GM18507 (cell line): ENCODE measurements around the gene PCK2.
"Not testable (repeated sequence)": the region's sequence is repeated elsewhere in the genome, so short reads cannot be mapped to it uniquely, and the experiment has no call there.

Experiments
- DNase-seq: peaks from one replicate; pipeline ENCODE4 v3.0.0; 2011; ENCODE audit warnings: low read depth; ENCODE audit not compliant: insufficient read length; ENCODE audit errors: extremely low spot score
- FAIRE-seq: peaks from 2 replicates; lab custom pipeline; 2011; peaks lifted over from hg19 to GRCh38; lab: Jason Lieb, UNC

Gene PCK2

DNA sequence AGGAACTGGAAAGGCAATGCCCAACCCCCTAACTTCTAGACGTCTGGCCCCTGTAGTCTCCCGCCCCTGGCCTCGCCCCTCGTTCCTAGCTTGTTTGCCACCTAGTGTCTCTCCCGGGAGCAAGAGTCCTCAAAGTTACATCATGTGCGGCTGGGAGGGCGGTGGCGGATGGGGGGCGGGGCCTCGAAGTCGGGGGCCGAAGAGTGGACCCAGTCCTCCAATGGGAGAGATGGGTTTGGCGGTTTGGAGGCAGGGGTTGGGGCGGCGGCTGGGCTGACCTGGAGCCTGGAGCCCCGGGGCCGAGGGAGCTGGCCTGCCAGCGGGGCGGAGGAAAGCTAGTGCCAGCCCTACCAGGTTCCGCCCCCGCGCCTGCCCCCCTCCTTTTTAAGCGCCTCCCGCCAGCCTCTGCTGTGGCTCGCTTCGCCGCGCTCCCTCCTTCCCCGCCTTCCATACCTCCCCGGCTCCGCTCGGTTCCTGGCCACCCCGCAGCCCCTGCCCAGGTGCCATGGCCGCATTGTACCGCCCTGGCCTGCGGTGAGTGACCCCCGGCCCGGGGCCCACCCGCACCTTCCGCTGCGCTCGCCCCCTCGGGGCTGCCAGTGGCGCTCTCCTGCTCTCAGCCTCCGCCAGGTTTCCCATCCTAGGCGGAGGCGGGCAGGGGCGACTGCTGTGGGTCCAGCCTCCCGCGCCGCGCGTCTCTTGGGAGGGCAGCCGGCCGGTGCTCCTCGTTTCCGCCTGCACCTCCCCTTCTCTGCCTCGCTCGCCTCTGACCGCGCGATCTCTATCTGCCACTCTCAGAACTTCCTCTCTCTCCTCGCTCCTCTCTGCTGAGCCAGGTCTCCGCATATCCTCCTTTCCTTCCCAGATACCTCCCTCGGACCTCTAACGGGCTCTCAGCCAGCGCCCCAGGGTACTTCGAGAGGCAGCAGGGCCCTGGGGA is at the start of gene PCK2:
Gene PCK2 (plus strand): TSS at position 411 of the 940 bp plus-strand sequence. CDS start 95 bp downstream, at position 506.
- DNase-seq (peak; percentile 81), FAIRE-seq (peak; percentile 81)

GRCh38 chr14:24049002-24049401 is 45.1 kb upstream of the PCK2 start:
- not testable (repeated sequence) for DNase-seq, FAIRE-seq

DNA sequence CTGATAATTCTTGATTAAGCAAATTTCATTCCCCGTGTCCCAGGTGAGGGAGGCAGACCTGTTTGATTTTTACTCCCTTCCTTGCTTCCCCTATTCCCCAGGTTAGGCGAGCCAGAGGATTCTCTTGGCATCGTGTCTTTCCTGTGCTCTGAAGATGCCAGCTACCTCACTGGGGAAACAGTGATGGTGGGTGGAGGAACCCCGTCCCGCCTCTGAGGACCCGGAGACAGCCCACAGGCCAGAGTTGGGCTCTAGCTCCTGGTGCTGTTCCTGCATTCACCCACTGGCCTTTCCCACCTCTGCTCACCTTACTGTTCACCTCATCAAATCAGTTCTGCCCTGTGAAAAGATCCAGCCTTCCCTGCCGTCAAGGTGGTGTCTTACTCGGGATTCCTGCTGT is 43.4 kb upstream of the PCK2 start:
- not testable (repeated sequence) for DNase-seq, FAIRE-seq

- DNase-seq (no peak), FAIRE-seq (no peak)
Observed at GRCh38 chr14:24051176-24051788, 42.8 kb upstream of the PCK2 start.

- peak; percentile 71 for DNase-seq
- FAIRE-seq: no peak
Observed at GRCh38 chr14:24051789-24052655, 42.1 kb upstream of the PCK2 start, which contains the start of gene CARMIL3. CARMIL3 (plus strand) TSS chr14:24052009; CDS start chr14:24052154, 145 bp downstream.

GRCh38 chr14:24052656-24053547 is 41.2 kb upstream of the PCK2 start:
- FAIRE-seq (no peak), DNase-seq (no peak)

DNA sequence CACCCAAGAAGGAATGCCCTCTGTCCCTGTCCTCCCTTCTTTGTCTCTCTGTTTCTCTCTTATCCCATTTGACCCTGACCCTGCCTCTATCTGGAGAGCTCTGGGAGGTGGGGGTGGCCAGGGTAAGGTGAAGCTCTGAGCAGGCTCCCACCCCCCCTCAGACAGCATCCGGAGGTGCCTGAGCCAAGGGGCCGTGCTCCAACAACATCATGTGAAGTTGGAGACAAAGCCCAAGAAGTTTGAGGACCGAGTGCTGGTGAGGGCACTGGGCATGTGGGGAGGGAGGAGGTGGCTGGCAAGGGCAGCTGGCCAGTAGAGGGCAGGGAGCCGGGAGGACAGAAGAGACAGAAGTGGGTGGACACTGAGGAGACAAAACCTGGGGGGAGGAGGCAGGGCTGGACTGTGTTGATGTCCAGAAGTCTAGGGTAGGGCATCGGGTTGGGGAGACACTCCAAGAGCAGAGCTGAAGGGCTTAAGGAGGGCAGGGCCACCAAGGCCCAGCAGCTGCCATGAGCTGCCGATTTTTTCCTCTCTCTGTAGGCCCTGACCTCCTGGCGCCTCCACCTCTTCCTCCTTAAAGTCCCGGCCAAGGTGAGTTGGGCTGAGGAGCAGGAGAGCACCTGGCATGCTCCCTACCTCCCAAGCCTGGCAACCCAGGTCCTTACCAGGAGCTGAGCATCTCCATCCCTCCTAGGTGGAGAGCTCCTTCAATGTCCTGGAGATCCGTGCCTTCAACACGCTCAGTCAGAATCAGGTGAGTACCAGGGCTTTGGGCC is 40.4 kb upstream of the PCK2 start:
- DNase-seq (no peak), FAIRE-seq (no peak)

DNA sequence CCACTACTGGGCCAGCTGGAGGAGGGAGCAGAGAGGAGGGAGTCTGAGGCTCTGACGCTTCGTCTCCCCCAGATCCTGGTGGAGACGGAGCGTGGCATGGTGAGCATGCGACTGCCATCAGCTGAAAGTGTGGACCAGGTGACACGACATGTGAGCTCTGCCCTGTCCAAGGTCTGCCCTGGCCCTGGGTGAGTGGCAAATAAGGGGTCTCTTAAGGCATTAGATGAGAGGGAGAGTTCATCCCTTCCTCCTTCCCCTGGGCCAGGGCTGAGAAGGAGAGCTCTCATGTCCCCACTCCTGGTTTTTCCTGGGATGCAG is 39.8 kb upstream of the PCK2 start:
- no peak for DNase-seq
- no peak for FAIRE-seq

DNA sequence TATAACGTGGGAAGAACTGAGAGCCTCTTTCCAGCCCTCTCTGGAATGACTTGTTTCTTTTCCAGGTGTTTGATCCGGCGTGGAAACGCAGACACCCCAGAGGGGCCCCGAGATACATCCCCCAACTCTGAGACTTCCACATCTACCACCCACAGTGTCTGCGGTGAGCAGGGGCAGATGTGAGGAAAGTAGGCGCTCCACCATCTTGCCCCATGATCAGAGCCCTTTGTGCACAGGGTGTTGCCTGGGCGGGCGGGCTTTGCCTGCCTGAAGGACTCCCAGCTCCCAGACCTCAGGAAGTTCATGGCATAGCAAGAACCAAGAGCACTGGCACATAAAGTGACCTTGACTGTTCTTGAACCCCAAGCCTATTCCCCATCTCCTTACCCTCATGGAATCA is 39.5 kb upstream of the PCK2 start:
- FAIRE-seq (no peak), DNase-seq (no peak)

GRCh38 chr14:24055971-24056799 is 37.9 kb upstream of the PCK2 start:
- DNase-seq: no peak
- FAIRE-seq: no peak

GRCh38 chr14:24056800-24057184 is 37.3 kb upstream of the PCK2 start:
- FAIRE-seq (no peak), DNase-seq (no peak)

DNA sequence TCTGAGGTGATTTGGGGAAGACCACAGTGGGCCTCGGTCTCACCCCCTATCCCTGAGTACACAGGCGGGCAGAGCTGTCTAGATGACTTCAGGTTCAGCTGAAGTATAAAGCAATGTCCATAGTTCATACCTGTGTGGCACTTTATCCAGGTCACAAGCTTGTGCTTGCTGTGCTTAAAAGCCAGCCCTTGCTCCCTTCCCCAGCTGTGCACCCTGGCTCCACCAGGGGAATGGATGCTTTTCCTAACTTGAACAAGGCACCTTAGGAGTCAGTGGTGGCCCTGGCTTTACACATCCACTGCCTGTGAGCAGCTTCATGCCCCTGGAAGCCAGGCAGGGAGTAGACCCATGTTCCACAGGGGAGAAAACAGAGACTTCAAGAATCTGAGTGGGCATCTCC is 36.8 kb upstream of the PCK2 start:
- DNase-seq (no peak), FAIRE-seq (no peak)

- FAIRE-seq (no peak), DNase-seq (no peak)
Observed at GRCh38 chr14:24057867-24058259, 36.2 kb upstream of the PCK2 start.

- DNase-seq (peak; percentile 76), FAIRE-seq (peak; percentile 92)
Observed at GRCh38 chr14:24058260-24058950, 35.7 kb upstream of the PCK2 start.

DNA sequence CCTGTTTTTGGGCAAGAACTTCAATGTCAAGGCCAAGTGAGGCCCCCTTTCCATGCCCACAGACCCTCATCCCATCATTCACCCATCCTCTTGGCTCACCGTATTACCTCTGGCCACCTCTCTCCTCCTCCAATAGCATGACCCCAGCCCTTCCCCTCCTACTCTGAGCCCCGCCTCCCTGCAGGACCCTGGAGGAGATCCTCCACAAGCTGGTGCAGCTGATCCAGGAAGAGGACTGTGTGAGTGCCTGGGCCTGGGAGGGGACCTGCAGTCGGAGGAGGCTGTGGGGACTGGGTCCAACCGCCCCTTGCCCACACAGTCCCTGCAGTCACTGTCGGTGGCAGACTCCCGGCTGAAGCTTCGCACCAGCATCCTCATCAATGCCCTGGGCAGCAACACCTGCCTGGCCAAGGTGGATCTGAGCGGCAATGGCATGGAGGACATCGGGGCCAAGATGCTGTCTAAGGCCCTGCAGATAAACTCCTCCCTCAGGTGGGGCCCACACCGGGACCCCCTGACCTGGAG is 35.1 kb upstream of the PCK2 start:
- FAIRE-seq (no peak), DNase-seq (no peak)

- FAIRE-seq (no peak), DNase-seq (no peak)
Observed at GRCh38 chr14:24059841-24060388, 34.2 kb upstream of the PCK2 start.
